Activated CD4-positive, alpha-beta T cell treated with anti-CD3 and anti-CD28 coated beads for 36 hours (primary cell): ENCODE results near the gene PSMD13. TPM values are rescaled to one million over a fixed set of nuclear protein-coding genes. Genes with fewer than 3 reads are reported as not detected.
"Not testable (repeated sequence)": the region's sequence is repeated elsewhere in the genome, so short reads cannot be mapped to it uniquely, and the experiment has no call there.

Source experiments
- ATAC-seq: fragments of 200-7000 bp; cut with Tn5 transposase; one replicate; pipeline ENCODE4 v1.10.0; 2021; ENCODE audit warnings: mild to moderate bottlenecking, moderate library complexity
- CTCF ChIA-PET: fragments of 350-600 bp; sonication (Branson Sonifier 250); formaldehyde crosslinking; loops from one replicate; lab custom pipeline; 2021; ENCODE audit warnings: antibody characterized with exemption; lab: Charles Lee
- POLR2A ChIA-PET: fragments of 350-600 bp; sonication (Branson Sonifier 250); formaldehyde crosslinking; loops from one replicate; lab custom pipeline; 2021; ENCODE audit warnings: antibody characterized with exemption, inconsistent platforms; lab: Charles Lee
- DNase-seq: peaks from one replicate; pipeline ENCODE4 v3.0.0-alpha.2; 2020
- H3K27ac Mint-ChIP-seq: one replicate; pipeline ENCODE4 v1.8.0; 2021; ENCODE audit warnings: mixed read lengths
- H3K27me3 Mint-ChIP-seq: one replicate; pipeline ENCODE4 v1.8.0; 2021; ENCODE audit warnings: mixed read lengths
- H3K36me3 Mint-ChIP-seq: one replicate; pipeline ENCODE4 v1.8.0; 2021; ENCODE audit warnings: low read depth, mixed read lengths
- H3K4me1 Mint-ChIP-seq: one replicate; pipeline ENCODE4 v1.8.0; 2021; ENCODE audit warnings: mixed read lengths
- H3K4me3 Mint-ChIP-seq: one replicate; pipeline ENCODE4 v1.8.0; 2021; ENCODE audit warnings: mild to moderate bottlenecking, moderate library complexity, mixed read lengths
- H3K9me3 Mint-ChIP-seq: one replicate; pipeline ENCODE4 v1.8.0; 2021; ENCODE audit warnings: low read depth, mixed read lengths
- intact Hi-C, 2 experiments: fragments of 100-400 bp; cut with DNase I in 1 of 2; cut with micrococcal nuclease in 1 of 2; formaldehyde crosslinking; loops; one replicate each; pipeline versions ENCODE4 v1.14.2 to v1.15.1; 2022 to 2024; cut with DNase I, micrococcal nuclease
- total RNA-seq, 2 experiments: library from RNA; stranded (reverse); gene quantifications; one replicate each; pipeline ENCODE4 v1.2.3, GENCODE V29; 2021

Gene PSMD13
- total RNA-seq, 2 experiments from 2014 or later = 134 to 212 TPM

DNA sequence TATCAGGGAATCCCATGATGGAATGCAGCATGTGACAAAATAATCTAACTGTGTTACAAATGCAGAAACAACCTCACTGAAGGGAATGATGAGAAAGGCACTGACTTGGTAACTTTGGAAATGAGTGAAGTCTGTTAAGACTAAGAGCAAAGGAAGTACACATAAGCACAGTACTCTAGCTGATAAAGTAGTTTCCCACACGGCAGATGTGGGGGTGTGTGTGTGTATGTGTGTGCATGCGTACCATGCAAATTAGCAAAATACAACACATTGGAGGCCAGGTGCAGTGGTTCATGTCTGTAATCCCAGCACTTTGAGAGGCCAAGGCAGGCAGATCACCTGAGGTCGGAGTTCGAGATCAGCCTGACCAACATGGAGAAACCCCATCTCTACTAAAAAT lies 24.8 kb downstream of the PSMD13 start:
- no peak for ATAC-seq
- DNase-seq = no peak
- Mint-ChIP-seq H3K36me3 (no peaks in the 10 kb centered on the region), H3K27ac (no peak overlapping the region), H3K27me3 (no peaks in the 10 kb centered on the region), H3K4me3 (no peak overlapping the region), H3K9me3 (no peaks in the 10 kb centered on the region), H3K4me1 (peaks cover 6% of the 10 kb centered on the region)
- ChIA-PET CTCF (interaction anchor here (0.6 to 3.8 kb wide), 6 partner anchors 11 to 55 kb away, joined by 3 to 30 read pairs (median 3); no protein-coding TSS in a partner anchor), POLR2A (interaction anchor here (0.9 kb wide), 1 partner anchor 81 kb away, joined by 3 read pairs; no protein-coding TSS in a partner anchor)
- intact Hi-C loops = no loop called here

GRCh38 chr11:266676-267439 lies 30.1 kb downstream of the PSMD13 start:
- peak; percentile 45 for ATAC-seq
- Mint-ChIP-seq H3K27me3 (no peaks in the 10 kb centered on the region), H3K4me3 (peak overlapping the region; percentile 46), H3K36me3 (no peaks in the 10 kb centered on the region), H3K4me1 (peaks cover 43% of the 10 kb centered on the region), H3K27ac (peak overlapping the region; percentile 72), H3K9me3 (no peaks in the 10 kb centered on the region)
- intact Hi-C loops = loop anchor here (2.0 to 5.0 kb wide), 2 partner anchors 16 to 310 kb away; partner anchors contain the start of gene PHRF1 (in 1 of the 2)
- ChIA-PET CTCF (interaction anchor here (0.6 to 3.2 kb wide), 9 partner anchors 9 to 141 kb away, joined by 3 to 35 read pairs (median 5); partner anchors contain the start of gene IFITM2), POLR2A (interaction anchor here (0.7 to 1.1 kb wide), 4 partner anchors 14 to 252 kb away, joined by 3 to 5 read pairs (median 3); no protein-coding TSS in a partner anchor)
- no peak for DNase-seq

DNA sequence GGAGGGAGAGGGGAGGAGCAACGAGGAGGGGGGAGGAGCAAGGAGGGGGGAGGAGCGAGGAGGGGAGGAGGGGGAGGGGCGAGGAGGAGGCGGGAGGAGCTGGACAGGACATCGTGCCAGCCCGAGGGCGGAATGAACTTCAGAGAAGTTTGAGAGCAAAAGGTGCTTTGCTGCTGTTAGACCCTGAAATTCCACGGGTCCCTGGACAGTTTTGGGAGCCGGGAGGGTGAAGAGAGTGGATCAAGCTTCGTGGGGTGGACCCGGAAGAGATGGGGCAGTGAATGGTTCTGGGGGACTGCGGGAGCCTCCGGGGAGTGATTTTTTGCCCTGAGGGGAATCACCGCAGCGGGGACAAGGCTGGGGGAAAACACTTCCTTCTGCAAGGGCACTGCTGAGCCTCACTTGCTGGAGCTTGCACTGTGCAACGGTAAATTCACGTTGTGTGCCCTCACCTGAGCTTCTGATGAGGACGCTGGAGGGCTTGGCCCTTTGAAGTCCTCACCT lies 30.8 kb downstream of the PSMD13 start:
- CTCF ChIA-PET = interaction anchor here (1.3 to 3.2 kb wide), 5 partner anchors 9 to 130 kb away, joined by 4 to 35 read pairs (median 6); no protein-coding TSS in a partner anchor
- peak; percentile 37 for ATAC-seq
- intact Hi-C loops = loop anchor here (2.0 to 5.0 kb wide), 2 partner anchors 17 to 310 kb away; partner anchors contain the start of gene PHRF1 (in 1 of the 2)

GRCh38 chr11:268716-269145 lies 32.0 kb downstream of the PSMD13 start:
- H3K27me3 Mint-ChIP-seq, H3K36me3 Mint-ChIP-seq, H3K9me3 Mint-ChIP-seq, POLR2A ChIA-PET: not testable (repeated sequence)
- DNase-seq = peak; percentile 71
- ATAC-seq = peak; percentile 20
- H3K4me1 Mint-ChIP-seq = peaks cover 43% of the 10 kb centered on the region
- CTCF ChIA-PET = interaction anchor here (0.6 to 2.2 kb wide), 2 partner anchors 16 to 31 kb away, joined by 3 to 6 read pairs; no protein-coding TSS in a partner anchor
- H3K27ac Mint-ChIP-seq = peak overlapping the region; percentile 99
- intact Hi-C loops = loop anchor here (1.0 to 5.0 kb wide), 13 partner anchors 12 to 529 kb away; partner anchors contain the start of genes PHRF1 (in 1 of the 2), PSMD13 (in 1 of the 2) and SIRT3 (in 1 of the 2)
- H3K4me3 Mint-ChIP-seq = peak overlapping the region; percentile 79

More for the DNA sequence above, 30.8 kb downstream of the PSMD13 start:
- H3K4me1 Mint-ChIP-seq = peaks cover 43% of the 10 kb centered on the region
- H3K9me3 Mint-ChIP-seq = no peaks in the 10 kb centered on the region
- no peaks in the 10 kb centered on the region for H3K27me3 Mint-ChIP-seq
- peak; percentile 82 for DNase-seq
- POLR2A ChIA-PET = interaction anchor here (1.1 kb wide), 1 partner anchor 30 kb away, joined by 3 read pairs; no protein-coding TSS in a partner anchor
- H3K27ac Mint-ChIP-seq = peak overlapping the region; percentile 99
- H3K4me3 Mint-ChIP-seq = peak overlapping the region; percentile 79
- H3K36me3 Mint-ChIP-seq = no peaks in the 10 kb centered on the region

DNA sequence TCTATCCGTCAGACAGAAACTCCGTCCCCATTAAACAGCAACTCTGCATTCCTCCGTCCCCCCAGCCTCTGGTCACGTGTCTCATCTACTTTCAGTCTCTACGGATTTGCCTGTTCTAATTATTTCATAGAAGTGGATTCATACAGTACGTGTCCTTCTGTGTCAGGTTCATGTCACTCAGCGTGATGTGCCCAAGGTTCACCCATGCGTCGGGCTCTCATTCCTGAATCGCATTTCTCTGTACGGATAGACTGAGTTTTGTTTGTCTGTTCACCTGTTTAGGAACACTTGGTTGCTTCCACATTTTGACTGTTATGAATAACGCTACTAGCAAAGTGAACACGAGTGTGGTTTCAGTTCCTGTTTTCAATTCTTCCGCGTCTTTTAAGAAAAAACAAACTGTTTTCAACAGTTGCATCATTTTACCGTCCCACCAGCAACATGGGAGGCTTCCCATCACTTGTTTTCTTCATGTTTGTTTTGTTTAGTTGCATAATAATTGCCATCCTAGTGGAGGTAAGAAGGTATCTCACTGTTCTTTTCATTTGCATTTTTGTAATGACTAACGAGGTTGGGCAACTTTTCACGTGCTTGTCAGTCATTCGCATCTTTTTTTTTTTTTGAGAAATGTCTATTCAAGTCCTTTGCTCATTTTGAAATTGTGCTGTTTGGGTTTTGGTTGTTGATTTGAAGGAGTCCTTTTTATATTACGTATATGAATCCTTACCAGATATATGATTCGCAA lies 32.5 kb downstream of the PSMD13 start:
- intact Hi-C loops = loop anchor here (1.0 to 5.0 kb wide), 13 partner anchors 11 to 528 kb away; partner anchors contain the start of genes PHRF1 (in 1 of the 2), PSMD13 (in 1 of the 2) and SIRT3 (in 1 of the 2)
- POLR2A ChIA-PET = no interaction called here
- H3K4me3 Mint-ChIP-seq = peak overlapping the region; percentile 79
- DNase-seq = peak; percentile 72
- peaks cover 43% of the 10 kb centered on the region for H3K4me1 Mint-ChIP-seq
- peak overlapping the region; percentile 99 for H3K27ac Mint-ChIP-seq
- H3K27me3 Mint-ChIP-seq = no peaks in the 10 kb centered on the region
- CTCF ChIA-PET = interaction anchor here (0.6 kb wide), 1 partner anchor 47 kb away, joined by 3 read pairs; no protein-coding TSS in a partner anchor
- H3K9me3 Mint-ChIP-seq = no peaks in the 10 kb centered on the region
- peak; percentile 71 for ATAC-seq
- no peaks in the 10 kb centered on the region for H3K36me3 Mint-ChIP-seq

DNA sequence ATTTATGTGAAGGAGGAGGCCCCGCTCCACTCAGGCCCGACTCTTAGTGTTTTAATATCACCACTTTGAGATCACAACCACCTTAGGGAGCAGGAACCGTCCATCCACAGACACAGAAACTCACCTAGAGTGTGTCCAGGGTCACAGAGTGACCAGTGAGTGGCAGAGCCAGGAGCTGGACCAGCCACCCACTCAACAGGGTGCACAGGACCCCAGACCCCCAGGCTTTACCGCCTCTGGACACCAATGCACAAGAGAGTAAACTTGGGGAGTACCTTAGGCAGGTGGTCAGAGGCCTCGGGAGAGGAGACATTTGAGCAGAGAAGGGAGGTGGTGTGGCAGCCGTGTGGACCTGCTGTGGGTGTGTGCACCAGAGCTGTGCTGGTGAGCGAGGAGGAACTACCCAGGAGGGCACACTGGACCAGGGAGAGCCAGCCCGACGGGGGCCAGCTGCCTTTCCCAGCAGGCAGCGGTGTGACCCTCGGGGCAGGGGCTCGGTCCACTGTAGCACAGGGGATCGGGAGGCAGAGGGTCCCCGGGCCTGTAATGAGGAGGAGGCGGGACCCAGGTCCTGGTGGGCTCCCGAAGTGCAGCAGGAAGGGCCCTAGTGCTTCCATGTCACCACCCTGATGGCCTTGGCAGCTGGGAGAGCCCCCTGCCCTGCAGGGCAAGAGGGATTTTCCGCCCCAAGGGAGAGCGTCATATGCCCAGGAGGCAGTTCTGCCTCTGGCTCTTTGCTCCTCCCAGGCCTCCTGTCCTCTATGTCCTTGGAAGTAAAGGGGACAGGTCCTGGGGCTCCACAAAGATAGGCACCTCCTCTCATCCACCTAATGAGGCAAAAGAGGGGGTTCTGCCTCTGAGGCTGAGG lies 33.9 kb downstream of the PSMD13 start:
- no peaks in the 10 kb centered on the region for H3K27me3 Mint-ChIP-seq
- ATAC-seq = no peak
- DNase-seq = no peak
- H3K36me3 Mint-ChIP-seq = no peaks in the 10 kb centered on the region
- H3K4me3 Mint-ChIP-seq = no peak overlapping the region
- H3K9me3 Mint-ChIP-seq = no peaks in the 10 kb centered on the region
- ChIA-PET POLR2A (no interaction called here), CTCF (interaction anchor here (2.2 kb wide), 1 partner anchor 20 kb away, joined by 7 read pairs; no protein-coding TSS in a partner anchor)
- peak overlapping the region; percentile 51 for H3K27ac Mint-ChIP-seq
- peaks cover 39% of the 10 kb centered on the region for H3K4me1 Mint-ChIP-seq
- intact Hi-C loops = no loop called here

DNA sequence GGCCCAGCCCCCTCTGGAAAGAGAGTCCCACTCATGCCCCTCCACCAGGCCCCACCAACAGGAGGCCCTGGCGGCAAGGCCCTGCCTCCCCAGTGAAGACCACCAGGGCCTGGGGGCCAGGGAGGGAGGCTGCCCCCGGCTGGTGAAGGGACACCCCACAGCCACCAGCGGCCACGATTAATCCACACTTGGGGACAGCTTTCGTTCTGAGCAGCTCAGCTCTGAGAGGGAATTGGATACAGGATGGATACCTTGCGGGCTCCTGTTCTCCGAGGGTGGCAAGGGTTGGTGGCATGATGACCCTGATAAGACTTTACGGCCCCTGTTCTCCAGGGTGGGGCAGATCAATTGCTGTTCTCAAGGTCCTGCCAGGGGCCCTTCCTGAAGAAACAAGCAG lies 34.5 kb downstream of the PSMD13 start:
- Mint-ChIP-seq H3K27ac (no peak overlapping the region), H3K4me1 (peaks cover 39% of the 10 kb centered on the region), H3K36me3 (peaks cover under 1% of the 10 kb centered on the region), H3K4me3 (no peak overlapping the region), H3K27me3 (no peaks in the 10 kb centered on the region), H3K9me3 (peaks cover 4% of the 10 kb centered on the region)
- ATAC-seq (no peak), DNase-seq (no peak)
- CTCF ChIA-PET = interaction anchor here (0.7 to 2.2 kb wide), 2 partner anchors 15 to 21 kb away, joined by 3 to 7 read pairs; no protein-coding TSS in a partner anchor
- POLR2A ChIA-PET = no interaction called here
- intact Hi-C loops = no loop called here

GRCh38 chr11:272195-272930 lies 35.6 kb downstream of the PSMD13 start:
- Mint-ChIP-seq H3K27me3 (no peaks in the 10 kb centered on the region), H3K4me1 (peaks cover 33% of the 10 kb centered on the region), H3K4me3 (no peak overlapping the region), H3K27ac (peak overlapping the region; percentile 42), H3K9me3 (peaks cover 9% of the 10 kb centered on the region), H3K36me3 (peaks cover 7% of the 10 kb centered on the region)
- ATAC-seq = no peak
- intact Hi-C loops = no loop called here
- DNase-seq = no peak
- ChIA-PET CTCF (interaction anchor here (0.7 to 2.2 kb wide), 2 partner anchors 14 to 22 kb away, joined by 3 to 7 read pairs; no protein-coding TSS in a partner anchor), POLR2A (no interaction called here)

DNA sequence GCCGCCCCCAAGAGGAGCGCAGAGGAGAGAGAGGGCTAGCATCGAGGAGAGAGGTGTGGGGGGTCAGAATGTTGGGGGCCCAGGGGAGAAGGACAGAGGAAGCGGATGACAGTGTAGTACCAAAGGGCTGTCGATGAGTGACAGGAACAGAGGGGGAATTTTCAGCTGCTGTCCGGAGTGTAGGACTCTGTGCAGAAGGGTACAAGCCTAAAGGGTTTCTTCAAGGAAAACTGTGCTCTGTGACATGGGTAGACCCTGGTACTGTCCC lies 36.1 kb downstream of the PSMD13 start:
- Mint-ChIP-seq H3K27me3 (no peaks in the 10 kb centered on the region), H3K9me3 (peaks cover 10% of the 10 kb centered on the region), H3K4me3 (no peak overlapping the region), H3K36me3 (peaks cover 7% of the 10 kb centered on the region), H3K4me1 (peaks cover 33% of the 10 kb centered on the region), H3K27ac (no peak overlapping the region)
- ChIA-PET POLR2A (no interaction called here), CTCF (interaction anchor here (2.2 kb wide), 1 partner anchor 22 kb away, joined by 7 read pairs; no protein-coding TSS in a partner anchor)
- DNase-seq = no peak
- intact Hi-C loops = no loop called here
- ATAC-seq = no peak
